Measurements from ENCODE around the gene IDI1.
"Not testable (repeated sequence)": the region's sequence is repeated elsewhere in the genome, so short reads cannot be mapped to it uniquely, and the experiment has no call there.

The IDI1 gene

GRCh38 chr10:1063232-1063865 lies 14.4 kb upstream of the IDI1 start:
- no peak for DNase-seq (ENCODE audit: low read depth)

- DNase-seq (ENCODE audit: low read depth), result no peak
Observed at GRCh38 chr10:1061930-1062774, 13.2 kb upstream of the IDI1 start.

- no peak for DNase-seq (ENCODE audit: low read depth)
Observed at GRCh38 chr10:1059902-1060301, 11.0 kb upstream of the IDI1 start.

GRCh38 chr10:1058017-1058416 lies 9.1 kb upstream of the IDI1 start:
- no peak for DNase-seq (ENCODE audit: low read depth)

- DNase-seq (ENCODE audit: low read depth), result no peak
Observed at GRCh38 chr10:1057106-1057657, 8.3 kb upstream of the IDI1 start.

GRCh38 chr10:1056326-1057105 lies 7.6 kb upstream of the IDI1 start, which contains the start of gene WDR37:
TSS of gene WDR37 (plus strand) at chr10:1056385. CDS start at chr10:1072156, 15,771 bp downstream.
- DNase-seq (ENCODE audit: low read depth), result peak; percentile 83

- no peak for DNase-seq (ENCODE audit: low read depth)
Observed at GRCh38 chr10:1054684-1055083, 5.8 kb upstream of the IDI1 start.

- peak; percentile 15 for DNase-seq (ENCODE audit: low read depth)
Observed at GRCh38 chr10:1050554-1050953, 1.6 kb upstream of the IDI1 start.

GRCh38 chr10:1050145-1050544 lies 1.2 kb upstream of the IDI1 start:
- DNase-seq (ENCODE audit: low read depth), result no peak

GRCh38 chr10:1049425-1049958 lies 573 bp upstream of the IDI1 start:
- no peak for DNase-seq (ENCODE audit: low read depth)

- no peak for DNase-seq (ENCODE audit: low read depth)
Observed at GRCh38 chr10:1048349-1048731, 579 bp downstream of the IDI1 start.

GRCh38 chr10:1047937-1048336 lies 982 bp downstream of the IDI1 start:
- no peak for DNase-seq (ENCODE audit: low read depth)

GRCh38 chr10:1045415-1045814 lies 3.5 kb downstream of the IDI1 start:
- DNase-seq (ENCODE audit: low read depth), result no peak

- no peak for DNase-seq (ENCODE audit: low read depth)
Observed at GRCh38 chr10:1044964-1045363, 4.0 kb downstream of the IDI1 start.

- DNase-seq (ENCODE audit: low read depth), result no peak
Observed at GRCh38 chr10:1044146-1044545, 4.8 kb downstream of the IDI1 start.

- DNase-seq (ENCODE audit: low read depth), result no peak
Observed at GRCh38 chr10:1043532-1043995, 5.4 kb downstream of the IDI1 start.

- DNase-seq (ENCODE audit: low read depth), result no peak
Observed at GRCh38 chr10:1041514-1041913, 7.4 kb downstream of the IDI1 start.

- no peak for DNase-seq (ENCODE audit: low read depth)
Observed at GRCh38 chr10:1040133-1040532, 8.8 kb downstream of the IDI1 start.

- DNase-seq (ENCODE audit: low read depth), result not testable (repeated sequence)
Observed at GRCh38 chr10:1038769-1039168, 10.2 kb downstream of the IDI1 start.

GRCh38 chr10:1037098-1037497 lies 11.8 kb downstream of the IDI1 start:
- no peak for DNase-seq (ENCODE audit: low read depth)

- peak; percentile 33 for DNase-seq (ENCODE audit: low read depth)
Observed at GRCh38 chr10:1036341-1036791, 12.6 kb downstream of the IDI1 start.

- DNase-seq (ENCODE audit: low read depth), result no peak
Observed at GRCh38 chr10:1035201-1035600, 13.7 kb downstream of the IDI1 start.
